ENCODE measurements around the gene NUP93. TPM values are rescaled to one million over a fixed set of nuclear protein-coding genes. Genes with fewer than 3 reads are reported as not detected.
A peak's percentile ranks its signal among the peaks of the same experiment; 100 is the strongest.

NUP93 gene
- total and polyA plus RNA-seq, 10 donors, result 29.2 to 102 (median 56.6) TPM

DNA sequence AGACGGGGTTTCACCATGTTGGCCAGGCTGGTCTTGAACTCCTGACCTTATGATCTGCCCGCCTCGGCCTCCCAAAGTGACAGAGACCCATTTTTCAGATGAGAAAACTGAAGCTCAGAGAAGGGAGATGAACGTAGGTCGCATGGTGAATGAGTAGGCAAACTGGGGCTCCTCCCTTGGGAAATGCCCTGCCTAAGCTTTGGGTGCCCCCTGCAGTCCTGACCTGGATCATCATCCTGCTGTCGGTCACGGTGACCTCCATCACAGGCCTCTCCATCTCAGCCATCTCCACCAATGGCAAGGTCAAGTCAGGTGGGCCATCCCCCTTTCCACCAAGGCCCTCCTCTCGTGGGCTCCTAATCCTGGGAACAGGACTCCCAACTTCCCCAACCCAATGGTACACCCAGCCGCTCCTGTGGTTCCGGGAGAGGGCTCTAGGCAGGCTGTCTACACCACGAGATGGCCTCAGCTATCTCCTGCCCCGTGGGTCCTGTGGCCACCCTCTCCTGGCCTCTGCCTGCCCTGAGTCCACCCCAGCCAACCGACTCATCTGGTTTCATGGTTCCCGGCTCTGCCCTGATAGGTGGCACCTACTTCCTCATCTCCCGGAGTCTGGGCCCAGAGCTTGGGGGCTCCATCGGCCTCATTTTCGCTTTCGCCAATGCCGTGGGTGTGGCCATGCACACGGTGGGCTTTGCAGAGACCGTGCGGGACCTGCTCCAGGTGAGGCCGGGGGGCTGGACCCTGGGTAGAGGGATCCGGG is 139.8 kb downstream of the NUP93 start:
- no peaks in the 10 kb centered on the region for H3K9me3 ChIP-seq
- H3K36me3 ChIP-seq, result no peaks in the 10 kb centered on the region
- H3K27ac ChIP-seq, result peak overlapping the region in 3 of 8 donors; percentile 26 to 64 (median 51)
- no peaks in the 10 kb centered on the region for H3K27me3 ChIP-seq (replicated peaks in 1 of 7)
- no peak for DNase-seq
- TF ChIP-seq CTCF (IDR thresholded peaks at IDR 0.05 in 8 of 11, conservative IDR thresholded peaks at IDR 0.05 in 3 of 11) (peak in 6 of 11 experiments; percentile 2 to 32 (median 18)), POLR2AphosphoS5 (IDR thresholded peaks at IDR 0.05) (no peak)
- H3K4me3 ChIP-seq, result peak overlapping the region in 1 of 8 donors; percentile 39
- intact Hi-C loops (cut with DNase I; ENCODE audit: low total_unique reads), result loop anchor here (5.0 kb wide), 1 partner anchor 63 kb away; the partner anchor contains the start of gene HERPUD1
- WGBS, 5 donors, result 68 to 76% (median 72%) methylated on average over 22 to 24 of the region's 24 CpGs
- H3K4me1 ChIP-seq, result peaks cover 6 to 52% (median 27%) of the 10 kb centered on the region in 6 donors

DNA sequence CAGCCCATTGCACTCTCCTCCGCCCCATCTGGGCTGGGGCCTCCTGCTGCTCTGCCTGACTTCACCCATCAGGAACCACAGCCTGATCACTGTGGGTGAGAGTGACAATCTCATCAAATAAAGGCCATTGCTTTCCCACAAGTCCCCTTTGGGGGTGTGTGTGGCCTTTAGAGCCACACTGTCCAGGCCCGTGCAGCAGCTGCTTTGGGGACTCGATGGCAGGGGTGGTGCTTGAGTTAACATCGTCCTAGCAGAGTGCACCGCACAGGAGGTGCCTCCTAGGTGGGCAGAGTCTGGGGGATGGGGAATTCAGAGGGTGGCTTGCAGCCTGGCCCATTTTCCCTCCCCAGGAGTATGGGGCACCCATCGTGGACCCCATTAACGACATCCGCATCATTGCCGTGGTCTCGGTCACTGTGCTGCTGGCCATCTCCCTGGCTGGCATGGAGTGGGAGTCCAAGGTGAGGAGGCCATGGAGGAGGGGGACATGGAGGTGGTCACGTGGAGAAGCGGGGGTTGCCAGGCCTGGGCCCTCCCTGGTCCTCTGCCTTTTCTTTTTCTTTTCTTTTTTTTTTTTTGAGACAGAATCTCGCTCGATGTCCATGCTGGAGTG is 140.5 kb downstream of the NUP93 start:
- no peaks in the 10 kb centered on the region for H3K9me3 ChIP-seq
- H3K4me1 ChIP-seq, result peaks cover 6 to 57% (median 27%) of the 10 kb centered on the region in 6 donors
- TF ChIP-seq POLR2A (IDR thresholded peaks at IDR 0.05) (no peak), POLR2AphosphoS5 (IDR thresholded peaks at IDR 0.05) (no peak), CTCF (IDR thresholded peaks at IDR 0.05 in 8 of 11, conservative IDR thresholded peaks at IDR 0.05 in 3 of 11) (no peak)
- H3K36me3 ChIP-seq, result no peaks in the 10 kb centered on the region
- H3K27ac ChIP-seq, result peak overlapping the region in 3 of 8 donors; percentile 26 to 64 (median 51)
- no peak for DNase-seq
- H3K27me3 ChIP-seq (replicated peaks in 1 of 7), result no peaks in the 10 kb centered on the region
- 89 to 95% (median 93%) methylated on average over 13 to 14 of the region's 14 CpGs for WGBS, 5 donors
- peak overlapping the region in 1 of 8 donors; percentile 39 for H3K4me3 ChIP-seq
- intact Hi-C loops (cut with DNase I; ENCODE audit: low total_unique reads), result loop anchor here (5.0 kb wide), 1 partner anchor 62 kb away; the partner anchor contains the start of gene HERPUD1

DNA sequence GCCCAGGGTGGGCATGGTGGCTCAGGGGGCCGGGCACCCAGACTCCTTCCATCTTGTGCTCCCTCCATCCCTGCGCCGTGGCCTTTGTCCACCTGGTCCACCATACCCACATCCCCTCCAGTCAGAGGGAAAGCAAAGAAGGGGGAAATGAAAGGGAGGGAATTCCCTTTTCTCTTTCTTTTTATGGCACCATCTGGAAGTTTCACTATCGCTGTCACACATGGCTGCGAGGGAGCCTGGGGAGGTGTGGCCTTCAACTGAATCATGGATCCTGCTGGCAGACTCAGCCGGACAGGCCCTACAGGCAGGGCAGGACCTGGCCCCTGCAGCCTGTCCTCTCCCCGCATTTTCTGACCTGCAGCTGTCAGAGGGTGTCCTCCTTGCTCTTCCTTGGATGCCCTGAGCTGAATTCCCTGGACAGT is 141.3 kb downstream of the NUP93 start:
- no peaks in the 10 kb centered on the region for H3K9me3 ChIP-seq
- intact Hi-C loops (cut with DNase I; ENCODE audit: low total_unique reads), result loop anchor here (5.0 kb wide), 1 partner anchor 61 kb away; the partner anchor contains the start of gene HERPUD1
- peaks cover 6 to 58% (median 27%) of the 10 kb centered on the region in 6 donors for H3K4me1 ChIP-seq
- DNase-seq, result no peak
- TF ChIP-seq POLR2AphosphoS5 (IDR thresholded peaks at IDR 0.05) (peak in 2 of 3 donors; percentile 31 to 35), CTCF (IDR thresholded peaks at IDR 0.05 in 8 of 11, conservative IDR thresholded peaks at IDR 0.05 in 3 of 11) (no peak)
- H3K27ac ChIP-seq, result peak overlapping the region in 4 of 8 donors; percentile 13 to 53 (median 32)
- H3K4me3 ChIP-seq, result no peak overlapping the region
- H3K36me3 ChIP-seq, result no peaks in the 10 kb centered on the region
- 60 to 71% (median 62%) methylated on average over 7 of the region's 7 CpGs for WGBS, 5 donors
- no peaks in the 10 kb centered on the region for H3K27me3 ChIP-seq (replicated peaks in 1 of 7)

Data from spleen (tissue), 11 donors.